H1 (cell line): ENCODE data around the gene XDH. TPM values are rescaled to one million over a fixed set of nuclear protein-coding genes. Genes with fewer than 3 reads are reported as not detected.

Experiments used
- BACH1 ChIP-seq: IDR thresholded peaks from 2 replicates; pipeline ENCODE4 v1.6.1; 2012; ENCODE audit warnings: low read length, improper control_type of control experiment
- BCL11A ChIP-seq, 2 experiments: IDR thresholded peaks; one replicate each; pipeline ENCODE4 v1.6.1; 2011; ENCODE audit warnings: low read depth in 2 of 2, low read length in 2 of 2, mild to moderate bottlenecking in 2 of 2
- CBX5 ChIP-seq: fragments of 300-800, 300-1000 bp; sonication (generic); IDR thresholded peaks from 2 replicates; pipeline ENCODE4 v1.7.1; 2016; ENCODE audit warnings: antibody characterized with exemption, low read length, low read depth
- CHD7 ChIP-seq: fragments of 300-600 bp; sonication (generic); IDR thresholded peaks from 2 replicates; pipeline ENCODE4 v1.7.1; 2012; ENCODE audit warnings: low read length, moderate library complexity, mild to moderate bottlenecking, inconsistent platforms; ENCODE audit not compliant: insufficient replicate concordance
- CREB1 ChIP-seq: IDR thresholded peaks from 2 replicates; pipeline ENCODE4 v1.6.1; 2012; ENCODE audit warnings: inconsistent platforms
- GABPA ChIP-seq: IDR thresholded peaks from 2 replicates; pipeline ENCODE4 v1.6.1; 2011; ENCODE audit warnings: mild to moderate bottlenecking, low read length, moderate library complexity, borderline replicate concordance; ENCODE audit not compliant: insufficient read depth
- JUN ChIP-seq: IDR thresholded peaks from 2 replicates; pipeline ENCODE4 v1.6.1; 2011; ENCODE audit warnings: low read depth, mild to moderate bottlenecking, improper control_type of control experiment, low read length
- KDM5A ChIP-seq: fragments of 200-600 bp; IDR thresholded peaks from 2 replicates; pipeline ENCODE4 v1.7.1; 2012; ENCODE audit warnings: mild to moderate bottlenecking, low read length, inconsistent platforms, mixed read lengths
- POLR2A ChIP-seq, 2 experiments: IDR thresholded peaks; 1 replicate in 1 of 2; 2 replicates in 1 of 2; pipeline ENCODE4 v1.6.1; 2011; ENCODE audit warnings: low read depth in 2 of 2, low read length in 2 of 2, mild to moderate bottlenecking in 2 of 2; ENCODE audit errors: control extremely low read depth in 1 of 2
- RAD21 ChIP-seq, 2 experiments: IDR thresholded peaks in 1 of 2; conservative IDR thresholded peaks in 1 of 2; 2 replicates each; pipeline ENCODE4 v1.6.1; 2011; ENCODE audit warnings: low read depth in 2 of 2, low read length in 2 of 2, improper control_type of control experiment in 1 of 2, inconsistent platforms in 1 of 2, mild to moderate bottlenecking in 1 of 2, moderate library complexity in 1 of 2
- RBBP5 ChIP-seq: IDR thresholded peaks from 2 replicates; pipeline ENCODE4 v1.7.1; 2012; ENCODE audit warnings: low read depth, mild to moderate bottlenecking, inconsistent platforms, low read length, moderate library complexity, borderline replicate concordance
- SRF ChIP-seq: IDR thresholded peaks from 2 replicates; pipeline ENCODE4 v1.6.1; 2011; ENCODE audit warnings: mild to moderate bottlenecking, low read depth, low read length, moderate library complexity
- TAF7 ChIP-seq: optimal IDR thresholded peaks from 2 replicates; pipeline ENCODE3; 2011; ENCODE audit warnings: low read depth, mild to moderate bottlenecking, inconsistent platforms, low read length, moderate library complexity, borderline replicate concordance
- polyA plus RNA-seq, 7 experiments: library from polyadenylated mRNA; depleted of rRNA in 3 of 7; stranded (reverse) in 5 of 7; unstranded in 2 of 7; fragments of >200 nt in 5 of 7; fragments of 200-250 nt in 2 of 7; gene quantifications; 1 replicate in 5 of 7; 2 replicates in 1 of 7; 4 replicates in 1 of 7; pipeline versions ENCODE4 v1.2.1 to v1.2.3, GENCODE V29; 2011 to 2013; ENCODE audit warnings: missing spikeins in 2 of 7, mixed read lengths in 2 of 7
- total RNA-seq: library from RNA; stranded (reverse); fragmentation: NEBNext Ultra II Directional; extraction: Animal tissue kit (Norgen Biotek cat#: 25700); gene quantifications from 2 replicates; pipeline ENCODE4 v1.2.1, GENCODE V29; 2021

Gene XDH
- total and polyA plus RNA-seq, 2 of the 8 experiments (the other 6 are each of a cell fraction or from before 2014, with no cell fraction given) = 0.68 to 1.2 TPM

- TF ChIP-seq CHD7 = no peak
- TF ChIP-seq RBBP5 = no peak
- TF ChIP-seq POLR2A (IDR thresholded peaks at IDR 0.05; ENCODE audit: control extremely low read depth in 1 of 2, low read depth in 2 of 2, low read length in 2 of 2) = no peak
- no peak for TF ChIP-seq SRF
- TF ChIP-seq KDM5A = no peak
- no peak for TF ChIP-seq BACH1
- TF ChIP-seq TAF7 = no peak
- TF ChIP-seq RAD21 (IDR thresholded peaks at IDR 0.05 in 1 of 2, conservative IDR thresholded peaks at IDR 0.05 in 1 of 2; ENCODE audit: low read depth in 2 of 2, low read length in 2 of 2) = no peak
- no peak for TF ChIP-seq JUN
- TF ChIP-seq GABPA = no peak
- no peak for TF ChIP-seq BCL11A (IDR thresholded peaks at IDR 0.05; ENCODE audit: low read depth in 2 of 2, low read length in 2 of 2)
- TF ChIP-seq CREB1 = no peak
- no peak for TF ChIP-seq CBX5
Observed at GRCh38 chr2:31297751-31298150, 116.8 kb downstream of the XDH start (continued).
